NCI-H345 (cell line): ENCODE results near the gene ASPN.

ENCODE experiments used
- DNase-seq: peaks from one replicate; lab custom pipeline; 2025; lab: John Stamatoyannopoulos, UW

Gene ASPN

GRCh38 chr9:92482329-92482728, at the start of gene ASPN:
TSS of gene ASPN (minus strand) at chr9:92482506.
- no peak for DNase-seq

- DNase-seq: no peak
These were observed 48.6 kb upstream of the ASPN start for GRCh38 chr9:92530893-92531292.

GRCh38 chr9:92529124-92529523, 46.8 kb upstream of the ASPN start:
- DNase-seq: no peak

- DNase-seq: no peak
These were observed 46.2 kb upstream of the ASPN start for GRCh38 chr9:92528522-92528849.

GRCh38 chr9:92527832-92528521, 45.7 kb upstream of the ASPN start:
- DNase-seq: no peak

- no peak for DNase-seq
These were observed 45.1 kb upstream of the ASPN start for GRCh38 chr9:92527291-92527828.

GRCh38 chr9:92525306-92525705, 43.0 kb upstream of the ASPN start:
- DNase-seq: no peak

- DNase-seq: no peak
These were observed 42.6 kb upstream of the ASPN start for GRCh38 chr9:92524881-92525280.

- DNase-seq: no peak
These were observed 41.0 kb upstream of the ASPN start for GRCh38 chr9:92522983-92523970.

GRCh38 chr9:92520837-92521236, 38.5 kb upstream of the ASPN start:
- no peak for DNase-seq

GRCh38 chr9:92518199-92518598, 35.9 kb upstream of the ASPN start:
- DNase-seq: no peak

GRCh38 chr9:92517046-92517445, 34.7 kb upstream of the ASPN start:
- no peak for DNase-seq

GRCh38 chr9:92516521-92516920, 34.2 kb upstream of the ASPN start:
- DNase-seq: no peak

- no peak for DNase-seq
These were observed 32.3 kb upstream of the ASPN start for GRCh38 chr9:92514635-92515034.

GRCh38 chr9:92513349-92513748, 31.0 kb upstream of the ASPN start:
- DNase-seq: no peak

- no peak for DNase-seq
These were observed 30.3 kb upstream of the ASPN start for GRCh38 chr9:92512622-92513021.

GRCh38 chr9:92510747-92511146, 28.4 kb upstream of the ASPN start:
- no peak for DNase-seq

- DNase-seq: no peak
These were observed 26.7 kb upstream of the ASPN start for GRCh38 chr9:92509050-92509449.

GRCh38 chr9:92508018-92508820, 25.9 kb upstream of the ASPN start:
- no peak for DNase-seq

GRCh38 chr9:92507496-92507895, 25.2 kb upstream of the ASPN start:
- no peak for DNase-seq

- DNase-seq: no peak
These were observed 24.7 kb upstream of the ASPN start for GRCh38 chr9:92507005-92507404.

- DNase-seq: no peak
These were observed 24.0 kb upstream of the ASPN start for GRCh38 chr9:92506184-92506857.
